K562 (cell line): Measurements from ENCODE around the gene BSDC1. TPM values are rescaled to one million over a fixed set of nuclear protein-coding genes. Genes with fewer than 3 reads are reported as not detected.
A peak's percentile ranks its signal among the peaks of the same experiment; 100 is the strongest.

Experiments
- CTBP1 ChIP-seq: fragments of 450-650 bp; IDR thresholded peaks from 2 replicates; pipeline ENCODE4 v1.6.1; 2016; ENCODE audit warnings: borderline replicate concordance
- ELF4 ChIP-seq: fragments of 450-650 bp; formaldehyde crosslinking; IDR thresholded peaks from 2 replicates; pipeline ENCODE4 v1.4.0; 2022; ENCODE audit warnings: missing genetic modification characterization
- EZH2 ChIP-seq: IDR thresholded peaks from 2 replicates; pipeline ENCODE4 v1.6.1; 2012; ENCODE audit warnings: low read depth, mild to moderate bottlenecking, inconsistent platforms, low read length, borderline replicate concordance
- FIP1L1 ChIP-seq: fragments of 200-400 bp; formaldehyde crosslinking; IDR thresholded peaks from 2 replicates; pipeline ENCODE4 v1.6.1; 2018; ENCODE audit warnings: mild to moderate bottlenecking, low read depth, low read length; ENCODE audit not compliant: poor library complexity, severe bottlenecking
- HCFC1 ChIP-seq: IDR thresholded peaks from 2 replicates; pipeline ENCODE4 v1.6.1; 2012; ENCODE audit warnings: low read depth, low read length, improper control_type of control experiment
- NR2F6 ChIP-seq: fragments of 450-650 bp; formaldehyde crosslinking; IDR thresholded peaks from 2 replicates; pipeline ENCODE4 v1.4.0; 2020; ENCODE audit warnings: mild to moderate bottlenecking
- POLR2AphosphoS2 ChIP-seq: IDR thresholded peaks from 2 replicates; pipeline ENCODE4 v1.6.1; 2012; ENCODE audit warnings: low read length, improper control_type of control experiment
- RNF2 ChIP-seq: sonication (generic); IDR thresholded peaks from 2 replicates; pipeline ENCODE4 v1.6.1; 2016
- ZBTB49 ChIP-seq: sonication (generic); formaldehyde crosslinking; IDR thresholded peaks from 2 replicates; pipeline ENCODE4 v1.8.0; 2022; ENCODE audit warnings: missing genetic modification reagents, mild to moderate bottlenecking, borderline replicate concordance
- ZNF512 ChIP-seq: IDR thresholded peaks from 2 replicates; pipeline ENCODE4 v1.6.1; 2016; ENCODE audit warnings: missing genetic modification characterization, missing compliant biosample characterization
- polyA plus RNA-seq, 8 experiments: library from polyadenylated mRNA; depleted of rRNA in 4 of 8; stranded (reverse) in 5 of 8; unstranded in 3 of 8; fragments of >200 nt; fragmentation: Nextera tagmentation in 2 of 8; fragmentation: Illumina TruSeq in 1 of 8; extraction: Ambion mirVana in 2 of 8; extraction: Trizol in 1 of 8; gene quantifications; 2 replicates each; pipeline versions ENCODE4 v1.2.1 to v1.2.3, GENCODE V29; 2011 to 2014; ENCODE audit warnings: inconsistent platforms in 1 of 8, missing spikeins in 1 of 8
- total RNA-seq, 7 experiments: library from RNA; depleted of rRNA in 6 of 7; stranded (reverse); fragments of >200 nt in 6 of 7; fragmentation: Illumina TruSeq in 2 of 7; extraction: Trizol in 2 of 7; gene quantifications; 2 replicates each; pipeline versions ENCODE4 v1.2.1 to v1.2.3, GENCODE V29; 2011 to 2021; ENCODE audit warnings: low replicate concordance in 1 of 7
- TF ChIP-seq, protein P1 (sequence below), 2 experiments: fragments of 450-650 bp; IDR thresholded peaks; 2 replicates each; pipeline ENCODE4 v1.6.1; 2016; ENCODE audit warnings: mild to moderate bottlenecking in 2 of 2, borderline replicate concordance in 1 of 2, low read depth in 1 of 2, moderate library complexity in 1 of 2

BSDC1 gene
- total and polyA plus RNA-seq, 9 of the 15 experiments (the other 6 are each of a cell fraction or from before 2014, with no cell fraction given) = 10.2 to 96.8 (median 73.1) TPM

DNA sequence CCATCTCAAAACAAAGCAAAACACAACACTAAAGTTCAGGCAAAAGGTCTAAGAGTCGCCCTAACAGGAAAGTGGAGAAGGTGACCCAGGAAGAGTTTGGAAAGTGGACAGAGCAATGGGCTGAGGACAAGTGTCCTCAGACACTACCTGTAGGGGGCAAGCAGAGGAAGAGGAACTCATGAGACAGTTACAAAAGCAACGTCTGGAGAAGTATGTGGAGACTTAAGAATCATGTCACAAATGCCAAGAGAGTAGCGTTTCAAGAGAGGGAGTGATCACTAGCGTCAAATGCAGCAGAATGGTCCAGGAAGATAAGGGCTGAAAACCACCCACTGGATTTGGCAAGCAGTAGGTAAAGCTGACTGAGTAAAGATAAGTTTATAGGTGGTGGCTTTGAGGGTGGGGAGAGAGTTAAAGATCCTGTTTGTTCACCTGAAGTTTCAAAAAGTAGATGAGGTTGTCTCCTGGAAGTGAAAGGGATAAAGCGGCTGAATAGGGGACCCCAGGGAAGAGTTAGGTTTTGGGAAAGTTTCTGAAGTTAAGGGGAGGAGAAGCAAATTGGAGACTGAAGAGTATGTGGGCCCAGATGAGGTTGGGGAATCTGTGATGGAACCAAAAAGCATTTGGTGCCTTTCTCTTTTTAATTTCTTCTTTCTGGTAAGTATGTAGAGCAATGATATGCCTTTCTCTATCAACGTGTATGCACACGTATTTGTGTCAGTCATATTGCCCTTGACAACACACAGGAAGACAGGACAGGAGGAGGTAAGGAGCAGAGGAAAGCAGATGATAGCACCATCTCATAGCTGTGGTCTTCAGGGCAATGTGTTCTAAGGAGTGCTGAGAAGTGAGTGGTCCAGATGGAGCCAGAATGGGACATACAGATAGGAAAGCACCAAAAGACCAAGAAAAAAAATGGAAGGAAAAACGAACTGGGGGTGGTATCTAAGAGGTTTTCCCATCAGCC lies 3.1 kb downstream of the BSDC1 start (continued):
- no peak for TF ChIP-seq NR2F6 (CRISPR knock-in tag)
- no peak; the same call in 1 of the 2 replicates for TF ChIP-seq ELF4 (CRISPR knock-in tag)
- TF ChIP-seq CTBP1 = peak; percentile 98
- TF ChIP-seq POLR2AphosphoS2 = peak; percentile 78; the same call in 1 of the 2 replicates
- TF ChIP-seq, protein P1, sequence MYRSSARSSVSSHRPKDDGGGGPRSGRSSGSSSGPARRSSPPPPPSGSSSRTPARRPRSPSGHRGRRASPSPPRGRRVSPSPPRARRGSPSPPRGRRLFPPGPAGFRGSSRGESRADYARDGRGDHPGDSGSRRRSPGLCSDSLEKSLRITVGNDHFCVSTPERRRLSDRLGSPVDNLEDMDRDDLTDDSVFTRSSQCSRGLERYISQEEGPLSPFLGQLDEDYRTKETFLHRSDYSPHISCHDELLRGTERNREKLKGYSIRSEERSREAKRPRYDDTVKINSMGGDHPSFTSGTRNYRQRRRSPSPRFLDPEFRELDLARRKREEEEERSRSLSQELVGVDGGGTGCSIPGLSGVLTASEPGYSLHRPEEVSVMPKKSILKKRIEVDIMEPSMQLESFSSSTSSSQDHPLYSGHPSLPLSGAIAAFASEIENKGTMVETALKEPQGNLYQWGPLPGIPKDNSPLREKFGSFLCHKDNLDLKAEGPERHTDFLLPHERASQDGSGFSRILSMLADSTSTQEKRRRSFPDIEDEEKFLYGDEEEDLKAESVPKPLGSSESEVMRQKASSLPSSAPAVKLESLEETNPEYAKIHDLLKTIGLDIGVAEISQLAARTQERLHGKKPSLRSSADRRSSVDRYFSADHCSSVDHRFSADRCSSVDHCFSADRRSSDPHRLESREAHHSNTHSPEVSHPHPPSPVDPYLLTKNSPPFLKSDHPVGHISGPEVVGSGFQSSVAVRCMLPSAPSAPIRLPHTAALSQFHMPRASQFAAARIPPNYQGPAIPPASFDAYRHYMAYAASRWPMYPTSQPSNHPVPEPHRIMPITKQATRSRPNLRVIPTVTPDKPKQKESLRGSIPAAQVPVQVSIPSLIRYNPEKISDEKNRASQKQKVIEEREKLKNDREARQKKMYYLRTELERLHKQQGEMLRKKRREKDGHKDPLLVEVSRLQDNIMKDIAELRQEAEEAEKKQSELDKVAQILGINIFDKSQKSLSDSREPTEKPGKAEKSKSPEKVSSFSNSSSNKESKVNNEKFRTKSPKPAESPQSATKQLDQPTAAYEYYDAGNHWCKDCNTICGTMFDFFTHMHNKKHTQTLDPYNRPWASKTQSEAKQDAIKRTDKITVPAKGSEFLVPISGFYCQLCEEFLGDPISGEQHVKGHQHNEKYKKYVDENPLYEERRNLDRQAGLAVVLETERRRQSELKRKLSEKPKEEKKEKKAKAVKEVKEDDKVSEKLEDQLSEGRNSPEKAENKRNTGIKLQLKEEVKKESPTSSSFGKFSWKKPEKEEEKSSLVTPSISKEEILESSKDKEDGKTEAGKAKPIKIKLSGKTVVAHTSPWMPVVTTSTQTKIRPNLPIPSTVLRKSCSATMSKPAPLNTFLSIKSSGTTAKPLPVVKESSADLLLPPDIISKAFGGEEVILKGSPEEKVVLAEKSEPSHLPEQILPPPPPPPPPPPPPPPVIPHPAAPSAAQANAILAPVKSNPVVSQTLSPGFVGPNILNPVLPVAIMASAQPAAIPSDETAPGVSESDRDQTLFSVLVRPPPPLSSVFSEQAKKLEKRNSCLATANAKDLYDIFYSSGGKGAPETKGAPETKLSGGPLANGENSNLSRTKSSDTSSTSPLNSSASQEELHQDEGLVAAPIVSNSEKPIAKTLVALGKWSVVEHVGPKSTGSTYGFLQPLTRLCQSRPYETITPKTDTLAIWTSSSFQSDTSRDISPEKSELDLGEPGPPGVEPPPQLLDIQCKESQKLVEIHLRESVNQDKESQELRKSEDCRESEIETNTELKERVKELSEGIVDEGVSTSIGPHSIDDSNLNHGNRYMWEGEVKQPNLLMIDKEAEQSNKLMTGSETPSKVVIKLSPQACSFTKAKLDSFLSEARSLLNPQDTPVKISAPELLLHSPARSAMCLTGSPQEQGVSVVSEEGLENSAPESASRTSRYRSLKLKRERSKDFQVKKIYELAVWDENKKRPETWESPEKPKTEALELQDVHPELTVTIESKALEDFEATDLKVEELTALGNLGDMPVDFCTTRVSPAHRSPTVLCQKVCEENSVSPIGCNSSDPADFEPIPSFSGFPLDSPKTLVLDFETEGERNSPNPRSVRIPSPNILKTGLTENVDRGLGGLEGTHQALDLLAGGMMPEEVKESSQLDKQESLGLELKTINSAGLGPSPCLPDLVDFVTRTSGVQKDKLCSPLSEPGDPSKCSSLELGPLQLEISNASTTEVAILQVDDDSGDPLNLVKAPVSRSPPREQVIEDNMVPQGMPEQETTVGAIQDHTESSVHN (IDR thresholded peaks at IDR 0.05; ENCODE audit: borderline replicate concordance in 1 of 2, low read depth in 1 of 2) = peak in 1 of 2 experiments; percentile 33; a peak in 1 of 4 replicates
- TF ChIP-seq EZH2 = no peak
- TF ChIP-seq HCFC1 = peak; percentile 26
- TF ChIP-seq FIP1L1 = no peak
- no peak for TF ChIP-seq ZBTB49 (CRISPR knock-in tag)
- peak; percentile 93 for TF ChIP-seq RNF2
- TF ChIP-seq ZNF512 (tag) = no peak
